ENCODE data around the gene MGAM2. TPM values are rescaled to one million over a fixed set of nuclear protein-coding genes. Genes with fewer than 3 reads are reported as not detected.

MGAM2 gene
- total and polyA plus RNA-seq, 10 of the 15 experiments (the other 5 are each of a cell fraction or from before 2014, with no cell fraction given), result 0.01 to 0.16 (median 0.03) TPM; not detected in 6

DNA sequence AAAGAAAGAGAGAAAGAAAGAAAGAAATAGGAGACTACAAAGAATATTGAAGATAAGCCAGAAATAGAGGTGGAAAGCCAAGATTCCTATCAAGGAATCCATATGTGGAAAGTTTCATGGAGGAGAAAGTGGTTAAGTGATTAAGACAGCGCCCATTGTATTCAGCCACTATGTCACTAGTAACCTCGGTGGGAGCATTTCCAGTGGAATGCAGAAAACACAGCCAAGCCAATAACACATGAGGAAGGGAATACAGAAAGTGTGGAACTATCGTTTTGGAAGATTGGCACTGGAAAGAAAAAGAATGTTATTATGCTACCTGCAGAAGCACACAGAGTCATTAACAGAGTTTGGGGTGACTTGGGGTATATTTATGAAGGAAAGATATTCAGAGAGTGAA, 2.7 kb downstream of the MGAM2 start:
- in situ Hi-C loops (cut with MboI) (no loop called here), intact Hi-C loops (cut with micrococcal nuclease; ENCODE audit: unreplicated experiment) (no loop called here)
- DNase-seq (ENCODE audit: low read depth, low spot score) (no peak), FAIRE-seq (no peak), ATAC-seq (no peak)
- no peak for TF ChIP-seq RBBP5 (conservative IDR thresholded peaks at IDR 0.05)
- TF ChIP-seq TCF7 (IDR thresholded peaks at IDR 0.05; ENCODE audit: borderline replicate concordance), result no peak
- TF ChIP-seq HCFC1 (IDR thresholded peaks at IDR 0.05; ENCODE audit: low read length), result no peak
- Histone ChIP-seq H4K20me1 (ENCODE audit: control insufficient read depth, insufficient read depth) (no peaks in the 10 kb centered on the region), H3K27ac (ENCODE audit: control insufficient read depth, insufficient read depth) (no peak overlapping the region), H2AFZ (ENCODE audit: control insufficient read depth, low read depth, low read length) (no peak overlapping the region), H3K27me3 (replicated peaks in 1 of 2; ENCODE audit: control insufficient read depth in 2 of 2, insufficient read depth in 2 of 2, low read length in 1 of 2) (no peaks in the 10 kb centered on the region), H3K9ac (ENCODE audit: control insufficient read depth, insufficient read depth, low read length) (no peak overlapping the region), H3K79me2 (ENCODE audit: control insufficient read depth, insufficient read depth, low read length) (no peaks in the 10 kb centered on the region), H3K4me2 (ENCODE audit: control insufficient read depth, insufficient read depth) (no peak overlapping the region), H3K36me3 (ENCODE audit: control insufficient read depth in 2 of 2, insufficient read depth in 2 of 2, low read length in 1 of 2) (no peaks in the 10 kb centered on the region), H3K4me1 (ENCODE audit: control insufficient read depth, insufficient read depth, low read length) (no peaks in the 10 kb centered on the region), H3K9me3 (replicated peaks; ENCODE audit: control insufficient read depth, insufficient read depth, low read length) (no peaks in the 10 kb centered on the region), H3K4me3 (no peak overlapping the region)
- ChIA-PET POLR2A (no interaction called here), SMC1A (ENCODE audit: uncharacterized antibody, unreplicated experiment) (no interaction called here), CTCF (no interaction called here), RAD21 (ENCODE audit: unreplicated experiment) (no interaction called here)
- WGBS (ENCODE audit: insufficient coverage, insufficient replicate concordance, low lambda C conversion rate, missing lambda C conversion rate), result 28% methylated on average over 3 of the region's 3 CpGs
- no TSS peak for BruUV-seq (replicated peaks)

- intact Hi-C loops (cut with micrococcal nuclease; ENCODE audit: unreplicated experiment), result no loop called here
- SMC1A ChIA-PET (ENCODE audit: uncharacterized antibody, unreplicated experiment), result no interaction called here
- H3K4me2 ChIP-seq (ENCODE audit: control insufficient read depth, insufficient read depth), result no peak overlapping the region
- no peaks in the 10 kb centered on the region for H3K27me3 ChIP-seq (replicated peaks in 1 of 2; ENCODE audit: control insufficient read depth in 2 of 2, insufficient read depth in 2 of 2, low read length in 1 of 2)
- ATAC-seq (no peak), DNase-seq (ENCODE audit: low read depth, low spot score) (no peak), FAIRE-seq (no peak)
- no peaks in the 10 kb centered on the region for H4K20me1 ChIP-seq (ENCODE audit: control insufficient read depth, insufficient read depth)
- H3K27ac ChIP-seq (ENCODE audit: control insufficient read depth, insufficient read depth), result no peak overlapping the region
- no TSS peak for BruUV-seq (replicated peaks)
- H3K4me1 ChIP-seq (ENCODE audit: control insufficient read depth, insufficient read depth, low read length), result no peaks in the 10 kb centered on the region
- no peak overlapping the region for H2AFZ ChIP-seq (ENCODE audit: control insufficient read depth, low read depth, low read length)
- in situ Hi-C loops (cut with MboI), result no loop called here
- 23% methylated on average over 4 of the region's 4 CpGs for WGBS (ENCODE audit: insufficient coverage, insufficient replicate concordance, low lambda C conversion rate, missing lambda C conversion rate)
- no peaks in the 10 kb centered on the region for H3K9me3 ChIP-seq (replicated peaks; ENCODE audit: control insufficient read depth, insufficient read depth, low read length)
- RAD21 ChIA-PET (ENCODE audit: unreplicated experiment), result no interaction called here
- no peak overlapping the region for H3K9ac ChIP-seq (ENCODE audit: control insufficient read depth, insufficient read depth, low read length)
- H3K36me3 ChIP-seq (ENCODE audit: control insufficient read depth in 2 of 2, insufficient read depth in 2 of 2, low read length in 1 of 2), result no peaks in the 10 kb centered on the region
- no peak overlapping the region for H3K4me3 ChIP-seq
- CTCF ChIA-PET, result no interaction called here
- POLR2A ChIA-PET, result no interaction called here
- no peaks in the 10 kb centered on the region for H3K79me2 ChIP-seq (ENCODE audit: control insufficient read depth, insufficient read depth, low read length)
- TF ChIP-seq LARP7 (IDR thresholded peaks at IDR 0.05) (no peak), TAF1 (IDR thresholded peaks at IDR 0.05; ENCODE audit: borderline replicate concordance, low read depth, low read length) (no peak), ESRRA (IDR thresholded peaks at IDR 0.05; ENCODE audit: low read length) (no peak), BHLHE40 (IDR thresholded peaks at IDR 0.05; ENCODE audit: borderline replicate concordance in 1 of 2, low read depth in 2 of 2, low read length in 1 of 2) (no peak), ZBTB40 (IDR thresholded peaks at IDR 0.05; ENCODE audit: borderline replicate concordance) (no peak), MYC (IDR thresholded peaks at IDR 0.05; ENCODE audit: insufficient read depth, insufficient read length, insufficient replicate concordance, low read length, severe bottlenecking) (no peak), ZZZ3 (IDR thresholded peaks at IDR 0.05; ENCODE audit: control insufficient read depth, insufficient read length, low read depth) (no peak), IKZF2 (IDR thresholded peaks at IDR 0.05) (no peak), WRNIP1 (IDR thresholded peaks at IDR 0.05; ENCODE audit: borderline replicate concordance, low read depth, low read length) (no peak), CBX5 (IDR thresholded peaks at IDR 0.05; ENCODE audit: low read depth) (no peak), SIX5 (IDR thresholded peaks at IDR 0.05; ENCODE audit: low read depth, low read length, severe bottlenecking) (no peak)
Measured at GRCh38 chr7:142120524-142120923, 9.0 kb downstream of the MGAM2 start.
